Measurements from ENCODE around the gene DCANP1. TPM values are rescaled to one million over a fixed set of nuclear protein-coding genes. Genes with fewer than 3 reads are reported as not detected.

The DCANP1 gene
- total and polyA plus RNA-seq, 9 of the 15 experiments (the other 6 are each of a cell fraction or from before 2014, with no cell fraction given), result not detected

DNA sequence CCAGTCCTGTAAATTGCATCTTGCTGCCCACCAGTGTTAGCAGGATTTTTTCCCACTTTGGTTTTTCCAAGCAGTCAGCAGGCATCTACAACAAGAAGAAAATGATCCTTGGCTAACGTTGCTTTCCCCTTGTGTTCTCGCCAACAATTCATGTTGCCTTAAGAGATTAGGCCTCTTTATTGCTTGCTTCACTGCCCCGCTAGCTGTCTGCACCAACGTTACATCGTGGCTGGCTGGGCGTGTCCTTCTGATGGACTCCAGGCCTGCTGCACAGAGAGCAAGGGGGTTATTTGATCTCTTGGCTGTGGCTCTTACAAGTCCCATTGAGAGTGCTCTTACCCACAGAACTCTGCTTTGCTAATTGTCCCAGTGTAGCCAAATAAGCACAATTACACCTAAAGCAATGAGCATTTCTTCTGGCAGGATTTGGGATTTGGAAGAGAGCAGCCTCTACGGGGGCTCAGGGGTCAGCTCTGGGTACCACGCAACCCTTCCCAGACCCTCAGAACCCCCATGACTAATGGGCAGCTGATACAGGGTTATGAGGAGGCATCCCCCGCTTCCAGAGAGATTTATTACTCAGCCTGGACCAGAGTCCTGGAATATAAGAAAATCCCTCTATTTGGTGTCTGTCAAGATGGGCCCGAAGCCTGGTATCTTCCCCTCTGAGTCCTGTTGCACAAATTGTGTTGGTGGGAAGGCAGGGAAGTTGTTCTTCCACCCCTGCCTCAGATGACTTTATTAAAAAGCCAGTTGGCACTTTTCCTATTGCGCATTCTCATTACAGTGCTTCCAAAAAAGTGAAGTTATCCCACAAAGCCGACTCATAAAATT lies 17.6 kb downstream of the DCANP1 start (continued):
- TF ChIP-seq RBM17 (IDR thresholded peaks at IDR 0.05; ENCODE audit: borderline replicate concordance, low read depth, low read length) (no peak), RNF2 (IDR thresholded peaks at IDR 0.05) (no peak)

DNA sequence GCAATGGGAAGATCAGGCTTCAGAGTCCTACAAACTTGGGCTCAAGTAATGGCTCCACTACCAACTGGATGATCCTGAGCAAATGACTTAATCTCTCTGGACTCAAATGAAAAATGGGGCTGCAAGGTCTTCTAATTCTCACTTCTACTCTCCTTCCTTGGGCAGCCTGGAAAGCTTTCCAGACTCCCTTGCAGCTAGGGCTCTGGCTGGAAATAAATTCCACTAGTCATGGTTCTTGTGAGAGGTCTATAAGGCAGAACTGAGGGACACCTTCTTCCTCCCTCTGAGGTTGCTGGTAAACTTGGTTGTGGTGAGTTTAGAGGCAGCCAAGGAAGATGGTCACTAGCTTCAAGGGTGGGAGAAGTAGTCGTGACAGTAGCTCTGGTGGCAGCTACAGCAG lies 18.6 kb downstream of the DCANP1 start:
- WGBS (ENCODE audit: insufficient coverage, low coverage, missing lambda C conversion rate), result 14% methylated on average over 1 of the region's 1 CpG
- no peaks in the 10 kb centered on the region for H3K27me3 ChIP-seq (ENCODE audit: control insufficient read depth in 2 of 2, insufficient read depth in 2 of 2, low read length in 2 of 2)
- no peak overlapping the region for H3K4me3 ChIP-seq
- peaks cover 0 to 6% of the 10 kb centered on the region in 2 experiments; a peak in 3 of 5 replicates for H3K4me1 ChIP-seq (replicated peaks in 1 of 2; ENCODE audit: control insufficient read depth in 2 of 2, insufficient read depth in 2 of 2, low read length in 2 of 2)
- no peak for FAIRE-seq
- no peaks in the 10 kb centered on the region for H3K36me3 ChIP-seq (ENCODE audit: control insufficient read depth, insufficient read depth, low read length)
- H3K27ac ChIP-seq (ENCODE audit: extremely low read depth, low read depth, low read length), result no peak overlapping the region
- ChIA-PET POLR2A (no interaction called here), CTCF (ENCODE audit: low intra/inter-chr PET ratio) (no interaction called here)
- TF ChIP-seq ZNF431 (CRISPR knock-in tag; IDR thresholded peaks at IDR 0.05), result peak; percentile 97
- no peak for TF ChIP-seq TCF3 (CRISPR knock-in tag; IDR thresholded peaks at IDR 0.05)
- TF ChIP-seq TRIM28 (IDR thresholded peaks at IDR 0.05), result peak; percentile 79
- no peak for TF ChIP-seq PHF20 (IDR thresholded peaks at IDR 0.05; ENCODE audit: partially characterized antibody)
- peak in 1 of 2 experiments; percentile 63; a peak in 2 of 4 replicates for TF ChIP-seq TRIM24 (IDR thresholded peaks at IDR 0.05)
- no peak for TF ChIP-seq ZNF121 (CRISPR knock-in tag; conservative IDR thresholded peaks at IDR 0.05)
- no peak for TF ChIP-seq ZNF217 (CRISPR knock-in tag; IDR thresholded peaks at IDR 0.05)
- peak; percentile 39; the same call in 1 of the 2 replicates for TF ChIP-seq CBX5 (IDR thresholded peaks at IDR 0.05; ENCODE audit: borderline replicate concordance, low read depth)
- peak in 1 of 2 experiments; percentile 84; a peak in 1 of 3 replicates for TF ChIP-seq CBX3 (IDR thresholded peaks at IDR 0.05; ENCODE audit: borderline replicate concordance in 1 of 2, low read length in 2 of 2)
- H3K9ac ChIP-seq (ENCODE audit: insufficient read depth in 1 of 2, low read depth in 2 of 2, low read length in 2 of 2), result no peak overlapping the region
- no peaks in the 10 kb centered on the region for H3K9me1 ChIP-seq (ENCODE audit: control insufficient read depth, insufficient read depth, low read length)
- H3K9me3 ChIP-seq (replicated peaks; ENCODE audit: control insufficient read depth, insufficient read depth, low read depth, low read length), result peaks cover 11% of the 10 kb centered on the region
- no peak for DNase-seq (ENCODE audit: extremely low read depth in 1 of 4, low spot score in 3 of 4)
- H3K4me2 ChIP-seq (ENCODE audit: insufficient read depth, low read length), result no peak overlapping the region
- no peaks in the 10 kb centered on the region for H4K20me1 ChIP-seq (replicated peaks; ENCODE audit: control insufficient read depth, insufficient read depth, low read length)
- no peak overlapping the region for H2AFZ ChIP-seq (ENCODE audit: low read depth, low read length)
- no TSS peak for BruUV-seq (replicated peaks)
- in situ Hi-C loops (cut with MboI), result no loop called here
- intact Hi-C loops (cut with micrococcal nuclease), result loop anchor here (5.0 to 10.0 kb wide), 3 partner anchors 46 to 224 kb away; no protein-coding TSS in a partner anchor
- H3K79me2 ChIP-seq (ENCODE audit: control insufficient read depth, insufficient read depth, low read length), result no peaks in the 10 kb centered on the region
- ATAC-seq, result no peak
